WTC11 (cell line): Measurements from ENCODE around the gene PRAMEF26. TPM values are rescaled to one million over a fixed set of nuclear protein-coding genes. Genes with fewer than 3 reads are reported as not detected.
"Not testable (repeated sequence)": the region's sequence is repeated elsewhere in the genome, so short reads cannot be mapped to it uniquely, and the experiment has no call there.

ENCODE experiments used
- ATAC-seq: fragments of 200-7000 bp; cut with Tn5 transposase; 2 replicates; pipeline ENCODE4 v1.10.0; 2021; ENCODE audit warnings: mild to moderate bottlenecking, moderate library complexity
- Bru-seq: library from RNA; stranded (reverse); fragments of 400-500 nt; gene quantifications from one replicate; lab custom pipeline; 2021; lab: Mats Ljungman, UMichigan
- CTCF ChIA-PET: fragments of 300-600 bp; sonication (Branson Sonifier 250); formaldehyde crosslinking; loops from one replicate; lab custom pipeline; 2021; ENCODE audit warnings: antibody characterized with exemption; lab: Charles Lee
- POLR2A ChIA-PET: fragments of 350-600 bp; sonication (Branson Sonifier 250); formaldehyde crosslinking; loops from one replicate; lab custom pipeline; 2021; ENCODE audit warnings: antibody characterized with exemption; lab: Charles Lee
- DNase-seq: peaks from one replicate; pipeline ENCODE4 v3.0.0; 2021; ENCODE audit warnings: low spot score
- H3K27ac Mint-ChIP-seq: 2 replicates; pipeline ENCODE4 v1.8.0; 2021; ENCODE audit warnings: mixed read lengths
- H3K27me3 Mint-ChIP-seq: 2 replicates; pipeline ENCODE4 v1.8.0; 2021; ENCODE audit warnings: low read depth, mild to moderate bottlenecking, moderate library complexity, mixed read lengths
- H3K36me3 Mint-ChIP-seq: 2 replicates; pipeline ENCODE4 v1.8.0; 2021; ENCODE audit warnings: mixed read lengths
- H3K4me1 Mint-ChIP-seq: 2 replicates; pipeline ENCODE4 v1.8.0; 2022; ENCODE audit warnings: mixed read lengths
- H3K4me3 Mint-ChIP-seq: 2 replicates; pipeline ENCODE4 v1.8.0; 2021; ENCODE audit warnings: mild to moderate bottlenecking, moderate library complexity, mixed read lengths
- H3K9me3 Mint-ChIP-seq: 2 replicates; pipeline ENCODE4 v1.8.0; 2021; ENCODE audit warnings: mixed read lengths
- long read RNA-seq, 3 experiments: library from RNA in 1 of 3; library from capped mRNA in 1 of 3; library from polyadenylated mRNA in 1 of 3; unstranded in 2 of 3; stranded (forward) in 1 of 3; transcript quantifications; one replicate each; pipeline ENCODE4 v2.0.0, GENCODE V29; 2021
- total RNA-seq: library from RNA; stranded (reverse); gene quantifications from 3 replicates; pipeline ENCODE4 v1.2.3, GENCODE V29; 2021

PRAMEF26 gene
- total RNA-seq (not detected in 3 replicates), Bru-seq, nascent RNA (not detected)
- long read RNA-seq, experiment 1 = 0 reads
- long read RNA-seq, experiment 2 = 0 reads
- long read RNA-seq, experiment 3 = 0 reads

GRCh38 chr1:13155909-13156308, at the start of gene PRAMEF26:
TSS of gene PRAMEF26 (minus strand) at chr1:13156009. CDS start at chr1:13153095, 2,914 bp downstream.
- POLR2A ChIA-PET, H3K27ac Mint-ChIP-seq, H3K27me3 Mint-ChIP-seq, ATAC-seq, DNase-seq, H3K9me3 Mint-ChIP-seq, H3K4me3 Mint-ChIP-seq, H3K4me1 Mint-ChIP-seq, H3K36me3 Mint-ChIP-seq, CTCF ChIA-PET: not testable (repeated sequence)

GRCh38 chr1:13201309-13201708, 45.5 kb upstream of the PRAMEF26 start, which contains the start of gene PRAMEF13:
TSS of gene PRAMEF13 (minus strand) at chr1:13201409. CDS start at chr1:13199589, 1,820 bp downstream.
- H3K4me3 Mint-ChIP-seq, H3K27ac Mint-ChIP-seq, DNase-seq, H3K9me3 Mint-ChIP-seq, CTCF ChIA-PET, POLR2A ChIA-PET, H3K27me3 Mint-ChIP-seq, ATAC-seq, H3K4me1 Mint-ChIP-seq, H3K36me3 Mint-ChIP-seq: not testable (repeated sequence)

- H3K27me3 Mint-ChIP-seq, H3K4me1 Mint-ChIP-seq, H3K9me3 Mint-ChIP-seq, POLR2A ChIA-PET, H3K27ac Mint-ChIP-seq, DNase-seq, ATAC-seq, H3K4me3 Mint-ChIP-seq, CTCF ChIA-PET, H3K36me3 Mint-ChIP-seq: not testable (repeated sequence)
Observed at GRCh38 chr1:13171548-13171947, 15.7 kb upstream of the PRAMEF26 start, which contains the start of gene PRAMEF9. TSS of gene PRAMEF9 (plus strand) at chr1:13171848. CDS start at chr1:13175281, 3,433 bp downstream.

- POLR2A ChIA-PET, H3K9me3 Mint-ChIP-seq, DNase-seq, ATAC-seq, H3K27ac Mint-ChIP-seq, H3K4me1 Mint-ChIP-seq, H3K36me3 Mint-ChIP-seq, H3K4me3 Mint-ChIP-seq, CTCF ChIA-PET, H3K27me3 Mint-ChIP-seq: not testable (repeated sequence)
Observed at GRCh38 chr1:13165531-13165930, 9.7 kb upstream of the PRAMEF26 start, which contains the start of gene HNRNPCL4. TSS of gene HNRNPCL4 (minus strand) at chr1:13165631. CDS start at chr1:13165467, 164 bp downstream.

- H3K27ac Mint-ChIP-seq, DNase-seq, H3K4me3 Mint-ChIP-seq, H3K27me3 Mint-ChIP-seq, H3K4me1 Mint-ChIP-seq, ATAC-seq, POLR2A ChIA-PET, CTCF ChIA-PET: not testable (repeated sequence)
- Mint-ChIP-seq H3K36me3 (peaks cover 74% of the 10 kb centered on the region), H3K9me3 (peaks cover 84% of the 10 kb centered on the region)
Observed at GRCh38 chr1:13116754-13117153, 39.1 kb downstream of the PRAMEF26 start, which contains the start of gene HNRNPCL2. TSS of gene HNRNPCL2 (minus strand) at chr1:13116854. CDS start at chr1:13116400, 454 bp downstream.

Other genes starting within 250 kb of the PRAMEF26 start
- not detected in 3 replicates for gene PRAMEF7, start 239.4 kb downstream of the PRAMEF26 start, total RNA-seq
- not detected in 3 replicates for gene PRAMEF6, start 208.4 kb downstream of the PRAMEF26 start, total RNA-seq
- gene PRAMEF27, start 99.4 kb downstream of the PRAMEF26 start, total RNA-seq = not detected in 3 replicates
- not detected in 3 replicates for gene HNRNPCL3, start 95.2 kb downstream of the PRAMEF26 start, total RNA-seq
- gene PRAMEF25, start 85.2 kb downstream of the PRAMEF26 start, total RNA-seq = not detected in 3 replicates
- gene HNRNPCL2, start 39.2 kb downstream of the PRAMEF26 start, total RNA-seq = not detected in 3 replicates
- not detected in 3 replicates for gene HNRNPCL4, start 9.6 kb upstream of the PRAMEF26 start, total RNA-seq
- gene PRAMEF9, start 15.8 kb upstream of the PRAMEF26 start, total RNA-seq = not detected in 3 replicates
- gene PRAMEF13, start 45.4 kb upstream of the PRAMEF26 start, total RNA-seq = not detected in 3 replicates
- not detected in 3 replicates for gene PRAMEF18, start 70.1 kb upstream of the PRAMEF26 start, total RNA-seq
- gene PRAMEF5, start 98.2 kb upstream of the PRAMEF26 start, total RNA-seq = not detected in 3 replicates
- gene PRAMEF8, start 129.1 kb upstream of the PRAMEF26 start, total RNA-seq = not detected in 3 replicates
- gene PRAMEF33, start 147.5 kb upstream of the PRAMEF26 start, total RNA-seq = not detected in 3 replicates
- gene PRAMEF15, start 159.6 kb upstream of the PRAMEF26 start, total RNA-seq = not detected in 3 replicates
- not detected in 3 replicates for gene PRAMEF14, start 191.1 kb upstream of the PRAMEF26 start, total RNA-seq
- not detected in 3 replicates for gene PRAMEF19, start 215.9 kb upstream of the PRAMEF26 start, total RNA-seq
- gene PRAMEF17, start 233.6 kb upstream of the PRAMEF26 start, total RNA-seq = not detected in 3 replicates